HepG2 (cell line): ENCODE results near the gene TCAP.

Experiments
- DR1 ChIP-seq: sonication (generic); formaldehyde crosslinking; IDR thresholded peaks from 2 replicates; pipeline ENCODE4 v1.8.0; 2021; ENCODE audit warnings: mild to moderate bottlenecking, missing genetic modification reagents, inconsistent platforms
- HES4 ChIP-seq: sonication (generic); formaldehyde crosslinking; IDR thresholded peaks from 2 replicates; pipeline ENCODE4 v1.9.0; 2021; ENCODE audit warnings: mild to moderate bottlenecking, missing genetic modification reagents, borderline replicate concordance
- MXI1 ChIP-seq: IDR thresholded peaks from 3 replicates; pipeline ENCODE4 v1.6.1; 2012; ENCODE audit warnings: low read depth, low read length, inconsistent platforms, borderline replicate concordance
- PHB2 ChIP-seq: fragments of 450-650 bp; IDR thresholded peaks from 2 replicates; pipeline ENCODE4 v1.6.1; 2018; ENCODE audit not compliant: partially characterized antibody
- POLR2A ChIP-seq, 2 experiments: IDR thresholded peaks; 2 replicates each; pipeline ENCODE4 v1.6.1; 2011; ENCODE audit warnings: low read depth in 2 of 2, low read length in 2 of 2, mild to moderate bottlenecking in 1 of 2, moderate library complexity in 1 of 2; ENCODE audit not compliant: insufficient read depth in 1 of 2
- PRPF4 ChIP-seq: fragments of 200-400 bp; formaldehyde crosslinking; IDR thresholded peaks from 2 replicates; pipeline ENCODE4 v1.6.1; 2016; ENCODE audit warnings: low read length, low read depth; ENCODE audit not compliant: poor library complexity, severe bottlenecking
- RAD21 ChIP-seq: fragments of 450-650 bp; formaldehyde crosslinking; IDR thresholded peaks from 2 replicates; pipeline ENCODE4 v1.5.0; 2020; ENCODE audit warnings: mild to moderate bottlenecking
- ZNF782 ChIP-seq: sonication (generic); formaldehyde crosslinking; IDR thresholded peaks from 2 replicates; pipeline ENCODE4 v1.4.0; 2020; ENCODE audit warnings: missing genetic modification reagents, mild to moderate bottlenecking, borderline replicate concordance
- ZSCAN30 ChIP-seq: sonication (generic); formaldehyde crosslinking; IDR thresholded peaks from 2 replicates; pipeline ENCODE4 v1.5.0; 2020; ENCODE audit warnings: mild to moderate bottlenecking, missing genetic modification reagents
- TF ChIP-seq, protein P1 (sequence below): sonication (generic); formaldehyde crosslinking; IDR thresholded peaks from 2 replicates; pipeline ENCODE4 v1.8.1; 2023; ENCODE audit warnings: mild to moderate bottlenecking, inconsistent platforms, moderate library complexity, missing genetic modification reagents, borderline replicate concordance
- TF ChIP-seq, protein P2 (sequence below): sonication (generic); formaldehyde crosslinking; IDR thresholded peaks from 2 replicates; pipeline ENCODE4 v1.5.0; 2020; ENCODE audit warnings: mild to moderate bottlenecking, missing genetic modification reagents, moderate library complexity
- TF ChIP-seq, protein P3 (sequence below): sonication (generic); formaldehyde crosslinking; IDR thresholded peaks from 2 replicates; pipeline ENCODE4 v1.5.0; 2020; ENCODE audit warnings: mild to moderate bottlenecking, missing genetic modification reagents, borderline replicate concordance

DNA sequence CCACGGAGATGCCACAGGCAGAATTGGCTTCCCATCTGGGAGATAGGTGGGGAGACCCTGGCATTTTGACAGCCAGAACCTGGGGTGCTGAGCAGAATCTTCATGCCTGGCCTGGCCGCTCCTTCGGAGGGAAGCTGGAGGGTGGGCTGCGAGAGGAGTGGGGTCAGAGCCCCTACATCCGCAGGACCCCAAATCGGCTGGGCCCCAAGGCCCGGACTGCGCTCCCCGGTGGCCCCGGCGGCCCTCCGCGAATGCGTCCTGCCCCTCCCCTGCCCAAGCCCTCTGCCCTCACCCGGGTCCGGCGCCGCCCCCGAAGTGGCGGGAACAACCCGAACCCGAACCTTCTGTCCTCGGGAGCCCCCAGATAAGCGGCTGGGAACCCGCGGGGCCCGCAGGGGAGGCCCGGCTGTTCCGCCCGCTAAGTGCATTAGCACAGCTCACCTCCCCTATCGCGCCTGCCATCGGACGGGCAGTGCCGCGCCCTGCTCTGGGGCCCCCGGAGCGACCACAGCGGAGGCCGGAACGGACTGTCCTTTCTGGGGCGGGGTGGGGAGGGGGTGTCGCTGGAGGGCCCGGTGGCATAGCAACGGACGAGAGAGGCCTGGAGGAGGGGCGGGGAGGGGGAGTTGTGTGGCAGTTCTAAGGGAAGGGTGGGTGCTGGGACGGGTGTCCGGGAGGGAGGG is 2.3 kb downstream of the TCAP start:
- TF ChIP-seq PHB2 = no peak
- TF ChIP-seq, protein P1, sequence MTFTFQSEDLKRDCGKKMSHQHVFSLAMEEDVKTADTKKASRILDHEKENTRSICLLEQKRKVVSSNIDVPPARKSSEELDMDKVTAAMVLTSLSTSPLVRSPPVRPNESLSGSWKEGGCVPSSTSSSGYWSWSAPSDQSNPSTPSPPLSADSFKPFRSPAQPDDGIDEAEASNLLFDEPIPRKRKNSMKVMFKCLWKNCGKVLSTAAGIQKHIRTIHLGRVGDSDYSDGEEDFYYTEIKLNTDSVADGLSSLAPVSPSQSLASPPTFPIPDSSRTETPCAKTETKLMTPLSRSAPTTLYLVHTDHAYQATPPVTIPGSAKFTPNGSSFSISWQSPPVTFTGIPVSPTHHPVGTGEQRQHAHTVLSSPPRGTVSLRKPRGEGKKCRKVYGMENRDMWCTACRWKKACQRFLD (CRISPR knock-in tag) = no peak
- TF ChIP-seq ZNF782 = no peak
- TF ChIP-seq POLR2A (IDR thresholded peaks at IDR 0.05; ENCODE audit: insufficient read depth in 1 of 2, low read depth in 2 of 2, low read length in 2 of 2) = no peak
- no peak for TF ChIP-seq PRPF4
- TF ChIP-seq ZSCAN30 (CRISPR knock-in tag) = no peak
- TF ChIP-seq, protein P2, sequence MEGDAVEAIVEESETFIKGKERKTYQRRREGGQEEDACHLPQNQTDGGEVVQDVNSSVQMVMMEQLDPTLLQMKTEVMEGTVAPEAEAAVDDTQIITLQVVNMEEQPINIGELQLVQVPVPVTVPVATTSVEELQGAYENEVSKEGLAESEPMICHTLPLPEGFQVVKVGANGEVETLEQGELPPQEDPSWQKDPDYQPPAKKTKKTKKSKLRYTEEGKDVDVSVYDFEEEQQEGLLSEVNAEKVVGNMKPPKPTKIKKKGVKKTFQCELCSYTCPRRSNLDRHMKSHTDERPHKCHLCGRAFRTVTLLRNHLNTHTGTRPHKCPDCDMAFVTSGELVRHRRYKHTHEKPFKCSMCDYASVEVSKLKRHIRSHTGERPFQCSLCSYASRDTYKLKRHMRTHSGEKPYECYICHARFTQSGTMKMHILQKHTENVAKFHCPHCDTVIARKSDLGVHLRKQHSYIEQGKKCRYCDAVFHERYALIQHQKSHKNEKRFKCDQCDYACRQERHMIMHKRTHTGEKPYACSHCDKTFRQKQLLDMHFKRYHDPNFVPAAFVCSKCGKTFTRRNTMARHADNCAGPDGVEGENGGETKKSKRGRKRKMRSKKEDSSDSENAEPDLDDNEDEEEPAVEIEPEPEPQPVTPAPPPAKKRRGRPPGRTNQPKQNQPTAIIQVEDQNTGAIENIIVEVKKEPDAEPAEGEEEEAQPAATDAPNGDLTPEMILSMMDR = 0 out of 2 replicates have a peak, but pooled peaks have one; percentile 7
- TF ChIP-seq DR1 (CRISPR knock-in tag) = no peak
- TF ChIP-seq, protein P3, sequence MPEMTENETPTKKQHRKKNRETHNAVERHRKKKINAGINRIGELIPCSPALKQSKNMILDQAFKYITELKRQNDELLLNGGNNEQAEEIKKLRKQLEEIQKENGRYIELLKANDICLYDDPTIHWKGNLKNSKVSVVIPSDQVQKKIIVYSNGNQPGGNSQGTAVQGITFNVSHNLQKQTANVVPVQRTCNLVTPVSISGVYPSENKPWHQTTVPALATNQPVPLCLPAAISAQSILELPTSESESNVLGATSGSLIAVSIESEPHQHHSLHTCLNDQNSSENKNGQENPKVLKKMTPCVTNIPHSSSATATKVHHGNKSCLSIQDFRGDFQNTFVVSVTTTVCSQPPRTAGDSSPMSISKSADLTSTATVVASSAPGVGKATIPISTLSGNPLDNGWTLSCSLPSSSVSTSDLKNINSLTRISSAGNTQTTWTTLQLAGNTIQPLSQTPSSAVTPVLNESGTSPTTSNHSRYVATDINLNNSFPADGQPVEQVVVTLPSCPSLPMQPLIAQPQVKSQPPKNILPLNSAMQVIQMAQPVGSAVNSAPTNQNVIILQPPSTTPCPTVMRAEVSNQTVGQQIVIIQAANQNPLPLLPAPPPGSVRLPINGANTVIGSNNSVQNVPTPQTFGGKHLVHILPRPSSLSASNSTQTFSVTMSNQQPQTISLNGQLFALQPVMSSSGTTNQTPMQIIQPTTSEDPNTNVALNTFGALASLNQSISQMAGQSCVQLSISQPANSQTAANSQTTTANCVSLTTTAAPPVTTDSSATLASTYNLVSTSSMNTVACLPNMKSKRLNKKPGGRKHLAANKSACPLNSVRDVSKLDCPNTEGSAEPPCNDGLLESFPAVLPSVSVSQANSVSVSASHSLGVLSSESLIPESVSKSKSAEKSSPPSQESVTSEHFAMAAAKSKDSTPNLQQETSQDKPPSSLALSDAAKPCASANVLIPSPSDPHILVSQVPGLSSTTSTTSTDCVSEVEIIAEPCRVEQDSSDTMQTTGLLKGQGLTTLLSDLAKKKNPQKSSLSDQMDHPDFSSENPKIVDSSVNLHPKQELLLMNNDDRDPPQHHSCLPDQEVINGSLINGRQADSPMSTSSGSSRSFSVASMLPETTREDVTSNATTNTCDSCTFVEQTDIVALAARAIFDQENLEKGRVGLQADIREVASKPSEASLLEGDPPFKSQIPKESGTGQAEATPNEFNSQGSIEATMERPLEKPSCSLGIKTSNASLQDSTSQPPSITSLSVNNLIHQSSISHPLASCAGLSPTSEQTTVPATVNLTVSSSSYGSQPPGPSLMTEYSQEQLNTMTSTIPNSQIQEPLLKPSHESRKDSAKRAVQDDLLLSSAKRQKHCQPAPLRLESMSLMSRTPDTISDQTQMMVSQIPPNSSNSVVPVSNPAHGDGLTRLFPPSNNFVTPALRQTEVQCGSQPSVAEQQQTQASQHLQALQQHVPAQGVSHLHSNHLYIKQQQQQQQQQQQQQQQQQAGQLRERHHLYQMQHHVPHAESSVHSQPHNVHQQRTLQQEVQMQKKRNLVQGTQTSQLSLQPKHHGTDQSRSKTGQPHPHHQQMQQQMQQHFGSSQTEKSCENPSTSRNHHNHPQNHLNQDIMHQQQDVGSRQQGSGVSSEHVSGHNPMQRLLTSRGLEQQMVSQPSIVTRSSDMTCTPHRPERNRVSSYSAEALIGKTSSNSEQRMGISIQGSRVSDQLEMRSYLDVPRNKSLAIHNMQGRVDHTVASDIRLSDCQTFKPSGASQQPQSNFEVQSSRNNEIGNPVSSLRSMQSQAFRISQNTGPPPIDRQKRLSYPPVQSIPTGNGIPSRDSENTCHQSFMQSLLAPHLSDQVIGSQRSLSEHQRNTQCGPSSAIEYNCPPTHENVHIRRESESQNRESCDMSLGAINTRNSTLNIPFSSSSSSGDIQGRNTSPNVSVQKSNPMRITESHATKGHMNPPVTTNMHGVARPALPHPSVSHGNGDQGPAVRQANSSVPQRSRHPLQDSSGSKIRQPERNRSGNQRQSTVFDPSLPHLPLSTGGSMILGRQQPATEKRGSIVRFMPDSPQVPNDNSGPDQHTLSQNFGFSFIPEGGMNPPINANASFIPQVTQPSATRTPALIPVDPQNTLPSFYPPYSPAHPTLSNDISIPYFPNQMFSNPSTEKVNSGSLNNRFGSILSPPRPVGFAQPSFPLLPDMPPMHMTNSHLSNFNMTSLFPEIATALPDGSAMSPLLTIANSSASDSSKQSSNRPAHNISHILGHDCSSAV (CRISPR knock-in tag) = no peak
- TF ChIP-seq HES4 = 0 out of 2 replicates have a peak, but pooled peaks have one; percentile 26
- TF ChIP-seq MXI1 = no peak
- TF ChIP-seq RAD21 (CRISPR knock-in tag) = no peak
